GM18870 (cell line): ENCODE data around the gene SIAH1.
"Not testable (repeated sequence)": the region's sequence is repeated elsewhere in the genome, so short reads cannot be mapped to it uniquely, and the experiment has no call there.

Experiments used
- ATAC-seq: cut with Tn5 transposase; IDR thresholded peaks from one replicate; pipeline ENCODE4 v1.9.1; 2021; ENCODE audit warnings: moderate library complexity; ENCODE audit not compliant: unreplicated experiment

The SIAH1 gene

GRCh38 chr16:48335961-48336360 is 49.3 kb downstream of the SIAH1 start:
- ATAC-seq = no peak

- no peak for ATAC-seq
Measured at GRCh38 chr16:48334325-48334724, 50.9 kb downstream of the SIAH1 start.

- ATAC-seq = no peak
Measured at GRCh38 chr16:48332978-48333377, 52.2 kb downstream of the SIAH1 start.

GRCh38 chr16:48330841-48331192 is 54.4 kb downstream of the SIAH1 start:
- no peak for ATAC-seq

GRCh38 chr16:48330189-48330840 is 54.9 kb downstream of the SIAH1 start:
- ATAC-seq = no peak

- no peak for ATAC-seq
Measured at GRCh38 chr16:48329138-48329537, 56.1 kb downstream of the SIAH1 start.

- no peak for ATAC-seq
Measured at GRCh38 chr16:48326915-48327314, 58.3 kb downstream of the SIAH1 start.

- ATAC-seq = no peak
Measured at GRCh38 chr16:48323783-48324775, 61.1 kb downstream of the SIAH1 start.

GRCh38 chr16:48321317-48322036 is 63.7 kb downstream of the SIAH1 start:
- no peak for ATAC-seq

- ATAC-seq = no peak
Measured at GRCh38 chr16:48318630-48319029, 66.6 kb downstream of the SIAH1 start.

GRCh38 chr16:48317614-48318315 is 67.4 kb downstream of the SIAH1 start:
- ATAC-seq = no peak

GRCh38 chr16:48317026-48317425 is 68.2 kb downstream of the SIAH1 start:
- ATAC-seq = no peak

- not testable (repeated sequence) for ATAC-seq
Measured at GRCh38 chr16:48313905-48314304, 71.3 kb downstream of the SIAH1 start.

- no peak for ATAC-seq
Measured at GRCh38 chr16:48310908-48311641, 74.1 kb downstream of the SIAH1 start.
